HUES6 (cell line): Measurements from ENCODE around the gene IDH3G.
"Not testable (repeated sequence)": the region's sequence is repeated elsewhere in the genome, so short reads cannot be mapped to it uniquely, and the experiment has no call there.

Experiments used
- H3K27ac ChIP-seq: 2 replicates; pipeline ENCODE4 v1.7.0; 2013; ENCODE audit warnings: low read depth, mild to moderate bottlenecking, low read length, inconsistent platforms
- H3K27me3 ChIP-seq: 2 replicates; pipeline ENCODE4 v1.6.1; 2013; ENCODE audit warnings: low read length; ENCODE audit not compliant: control insufficient read depth, insufficient read depth
- H3K36me3 ChIP-seq: 2 replicates; pipeline ENCODE4 v1.6.1; 2013; ENCODE audit warnings: low read length; ENCODE audit not compliant: control insufficient read depth, insufficient read depth
- H3K4me1 ChIP-seq: 2 replicates; pipeline ENCODE4 v1.6.1; 2013; ENCODE audit warnings: low read length; ENCODE audit not compliant: control insufficient read depth, insufficient read depth
- H3K4me3 ChIP-seq: 2 replicates; pipeline ENCODE4 v1.5.1; 2013; ENCODE audit warnings: low read depth, low read length
- H3K9ac ChIP-seq: one replicate; pipeline ENCODE4 v1.6.1; 2013; ENCODE audit warnings: mild to moderate bottlenecking, low read length
- H3K9me3 ChIP-seq: 2 replicates; pipeline ENCODE4 v1.6.1; 2013; ENCODE audit warnings: low read depth, low read length; ENCODE audit not compliant: control insufficient read depth, insufficient read depth

IDH3G gene

GRCh38 chrX:153746359-153746758, 47.8 kb downstream of the IDH3G start:
- no peak overlapping the region for H3K27ac ChIP-seq
- peaks cover 9% of the 10 kb centered on the region; the same call in 1 of the 2 replicates for H3K9me3 ChIP-seq

GRCh38 chrX:153745067-153745433, 49.1 kb downstream of the IDH3G start:
- not testable (repeated sequence) for H3K27me3 ChIP-seq

More at GRCh38 chrX:153746359-153746758, 47.8 kb downstream of the IDH3G start:
- H3K36me3 ChIP-seq = no peaks in the 10 kb centered on the region
- H3K9ac ChIP-seq = no peak overlapping the region
- H3K4me1 ChIP-seq = peaks cover 4% of the 10 kb centered on the region; the same call in 1 of the 2 replicates
- no peaks in the 10 kb centered on the region for H3K27me3 ChIP-seq
- no peak overlapping the region for H3K4me3 ChIP-seq

GRCh38 chrX:153744210-153745066, 49.7 kb downstream of the IDH3G start:
- H3K9ac ChIP-seq = peak overlapping the region; percentile 44
- no peaks in the 10 kb centered on the region for H3K36me3 ChIP-seq
- peak overlapping the region; percentile 65 for H3K4me3 ChIP-seq
- peaks cover 11% of the 10 kb centered on the region; the same call in 1 of the 2 replicates for H3K9me3 ChIP-seq
- peaks cover 4% of the 10 kb centered on the region; the same call in 1 of the 2 replicates for H3K4me1 ChIP-seq
- no peaks in the 10 kb centered on the region for H3K27me3 ChIP-seq
- peak overlapping the region; percentile 30; the same call in 1 of the 2 replicates for H3K27ac ChIP-seq

More at GRCh38 chrX:153745067-153745433, 49.1 kb downstream of the IDH3G start:
- H3K27ac ChIP-seq, H3K4me1 ChIP-seq, H3K36me3 ChIP-seq, H3K9me3 ChIP-seq, H3K4me3 ChIP-seq, H3K9ac ChIP-seq: not testable (repeated sequence)

DNA sequence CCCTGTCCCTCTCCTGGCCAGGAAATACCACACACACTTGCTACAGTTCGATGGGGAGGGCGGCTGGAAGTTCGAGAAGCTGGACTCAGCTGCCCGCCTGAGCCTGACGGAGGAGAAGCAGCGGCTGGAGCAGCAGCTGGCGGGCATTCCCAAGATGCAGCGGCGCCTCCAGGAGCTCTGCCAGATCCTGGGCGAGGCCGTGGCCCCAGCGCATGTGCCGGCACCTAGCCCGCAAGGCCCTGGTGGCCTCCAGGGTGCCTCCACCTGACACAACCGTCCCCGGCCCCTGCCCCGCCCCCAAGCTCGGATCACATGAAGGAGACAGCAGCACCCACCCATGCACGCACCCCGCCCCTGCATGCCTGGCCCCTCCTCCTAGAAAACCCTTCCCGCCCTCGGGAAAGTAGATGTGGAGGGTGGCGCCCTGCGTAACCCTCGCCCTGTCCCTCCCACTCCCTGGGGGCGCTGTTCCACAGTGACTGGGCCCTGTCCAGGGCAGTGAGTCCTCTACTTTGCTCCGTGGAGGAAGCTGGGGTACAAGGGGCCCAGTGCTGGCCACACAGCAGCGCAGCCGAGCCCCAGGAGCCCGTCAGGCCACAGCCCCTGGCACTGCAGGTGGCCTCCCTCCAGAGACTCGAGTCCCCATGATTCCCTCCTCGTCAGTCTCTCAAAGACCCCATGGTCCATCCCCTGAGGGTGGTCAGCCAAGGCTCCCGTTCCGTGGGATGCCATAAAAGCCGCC, 50.5 kb downstream of the IDH3G start:
- H3K36me3 ChIP-seq, H3K4me1 ChIP-seq, H3K9me3 ChIP-seq, H3K27me3 ChIP-seq: not testable (repeated sequence)
- peak overlapping the region; percentile 30; the same call in 1 of the 2 replicates for H3K27ac ChIP-seq
- peak overlapping the region; percentile 65 for H3K4me3 ChIP-seq
- H3K9ac ChIP-seq = peak overlapping the region; percentile 44

GRCh38 chrX:153742796-153743467, 51.2 kb downstream of the IDH3G start:
- not testable (repeated sequence) for H3K9me3 ChIP-seq, H3K9ac ChIP-seq, H3K36me3 ChIP-seq, H3K27ac ChIP-seq, H3K27me3 ChIP-seq, H3K4me1 ChIP-seq
- peak overlapping the region; percentile 12; the same call in 1 of the 2 replicates for H3K4me3 ChIP-seq

GRCh38 chrX:153742111-153742510, 52.1 kb downstream of the IDH3G start:
- H3K27ac ChIP-seq, H3K36me3 ChIP-seq, H3K4me1 ChIP-seq, H3K4me3 ChIP-seq, H3K9ac ChIP-seq, H3K27me3 ChIP-seq, H3K9me3 ChIP-seq: not testable (repeated sequence)

GRCh38 chrX:153741446-153741845, 52.7 kb downstream of the IDH3G start:
- Histone ChIP-seq H3K36me3 (peaks cover 6% of the 10 kb centered on the region; the same call in 1 of the 2 replicates), H3K4me3 (no peak overlapping the region), H3K27ac (no peak overlapping the region), H3K9ac (no peak overlapping the region), H3K27me3 (no peaks in the 10 kb centered on the region), H3K9me3 (peaks cover 16% of the 10 kb centered on the region; the same call in 1 of the 2 replicates), H3K4me1 (peaks cover 6% of the 10 kb centered on the region; the same call in 1 of the 2 replicates)

DNA sequence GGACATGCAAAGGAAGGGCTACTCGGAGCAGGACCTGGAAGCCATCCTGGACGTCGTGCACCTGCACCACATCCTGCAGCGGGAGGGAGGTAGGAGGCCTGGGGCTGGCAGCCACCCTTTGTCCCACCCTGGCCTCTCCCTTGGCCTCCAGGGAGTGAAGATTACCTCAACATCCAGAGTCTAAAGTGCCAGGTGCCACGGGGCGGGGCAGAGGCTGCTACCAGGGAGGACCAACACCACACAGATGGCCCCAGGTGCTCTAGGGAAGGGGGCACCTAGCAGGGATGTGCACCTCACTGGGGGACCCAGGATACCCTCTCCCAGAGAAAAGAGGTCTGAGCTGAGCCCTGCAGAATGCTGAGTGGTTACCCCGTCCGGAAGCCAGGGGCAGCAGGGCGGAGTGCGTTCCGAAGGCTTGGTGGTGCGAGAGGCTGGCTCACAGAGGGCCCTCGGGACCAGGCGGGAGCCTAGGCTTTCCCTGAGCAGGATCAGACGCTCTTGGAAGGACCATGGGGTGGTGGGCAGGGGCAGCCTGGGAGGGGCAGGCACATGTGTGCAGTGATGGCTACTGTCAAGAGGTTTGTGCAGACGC, 53.4 kb downstream of the IDH3G start:
- peaks cover 11% of the 10 kb centered on the region; the same call in 1 of the 2 replicates for H3K4me1 ChIP-seq
- peaks cover 6% of the 10 kb centered on the region; the same call in 1 of the 2 replicates for H3K36me3 ChIP-seq

GRCh38 chrX:153739754-153740486, 54.3 kb downstream of the IDH3G start:
- no peak overlapping the region for H3K27ac ChIP-seq
- no peak overlapping the region for H3K4me3 ChIP-seq
- H3K36me3 ChIP-seq = peaks cover 6% of the 10 kb centered on the region; the same call in 1 of the 2 replicates
- no peaks in the 10 kb centered on the region for H3K27me3 ChIP-seq
- peaks cover 19% of the 10 kb centered on the region; the same call in 1 of the 2 replicates for H3K4me1 ChIP-seq
- H3K9me3 ChIP-seq = peaks cover 24% of the 10 kb centered on the region; the same call in 1 of the 2 replicates
- H3K9ac ChIP-seq = no peak overlapping the region

More for the DNA sequence above, 53.4 kb downstream of the IDH3G start:
- no peak overlapping the region for H3K27ac ChIP-seq
- H3K4me3 ChIP-seq = no peak overlapping the region
- no peak overlapping the region for H3K9ac ChIP-seq
- peaks cover 16% of the 10 kb centered on the region; the same call in 1 of the 2 replicates for H3K9me3 ChIP-seq
- H3K27me3 ChIP-seq = no peaks in the 10 kb centered on the region
